Right ventricle myocardium inferior (tissue), 1 donor: ENCODE results near the gene MRPL21. TPM values are rescaled to one million over a fixed set of nuclear protein-coding genes. Genes with fewer than 3 reads are reported as not detected.

Source experiments
- ATAC-seq: fragments of 200-7000 bp; cut with Tn5 transposase; one replicate; pipeline ENCODE4 v1.9.1; 2020; ENCODE audit warnings: mild to moderate bottlenecking, moderate library complexity
- DNase-seq: peaks from one replicate; pipeline ENCODE4 v3.0.0; 2021; ENCODE audit errors: missing footprints
- intact Hi-C: fragments of 100-400 bp; cut with DNase I; formaldehyde crosslinking; loops from one replicate; pipeline ENCODE4 v1.11.0; 2022
- long read RNA-seq: library from polyadenylated mRNA; unstranded; transcript quantifications from one replicate; pipeline ENCODE4 v2.0.0, GENCODE V29; 2021
- total RNA-seq: library from RNA; stranded (reverse); fragmentation: NEBNext Ultra II Directional; extraction: Animal tissue kit (Norgen Biotek cat#: 25700); gene quantifications from one replicate; pipeline ENCODE4 v1.2.1, GENCODE V29; 2021
- donor health status: DM: no; HTN: yes; CAD: no; lungs with severe emphysema.

MRPL21 gene
- total RNA-seq: 120 TPM
- long read RNA-seq, transcript MRPL21-201 (7 exons, 683 nt): major isoform, 61 of 73 reads
- long read RNA-seq, partial matches to known transcripts: 6 of 73 reads
- long read RNA-seq, other reads (novel, unspliced or antisense): 4 of 73 reads

DNA sequence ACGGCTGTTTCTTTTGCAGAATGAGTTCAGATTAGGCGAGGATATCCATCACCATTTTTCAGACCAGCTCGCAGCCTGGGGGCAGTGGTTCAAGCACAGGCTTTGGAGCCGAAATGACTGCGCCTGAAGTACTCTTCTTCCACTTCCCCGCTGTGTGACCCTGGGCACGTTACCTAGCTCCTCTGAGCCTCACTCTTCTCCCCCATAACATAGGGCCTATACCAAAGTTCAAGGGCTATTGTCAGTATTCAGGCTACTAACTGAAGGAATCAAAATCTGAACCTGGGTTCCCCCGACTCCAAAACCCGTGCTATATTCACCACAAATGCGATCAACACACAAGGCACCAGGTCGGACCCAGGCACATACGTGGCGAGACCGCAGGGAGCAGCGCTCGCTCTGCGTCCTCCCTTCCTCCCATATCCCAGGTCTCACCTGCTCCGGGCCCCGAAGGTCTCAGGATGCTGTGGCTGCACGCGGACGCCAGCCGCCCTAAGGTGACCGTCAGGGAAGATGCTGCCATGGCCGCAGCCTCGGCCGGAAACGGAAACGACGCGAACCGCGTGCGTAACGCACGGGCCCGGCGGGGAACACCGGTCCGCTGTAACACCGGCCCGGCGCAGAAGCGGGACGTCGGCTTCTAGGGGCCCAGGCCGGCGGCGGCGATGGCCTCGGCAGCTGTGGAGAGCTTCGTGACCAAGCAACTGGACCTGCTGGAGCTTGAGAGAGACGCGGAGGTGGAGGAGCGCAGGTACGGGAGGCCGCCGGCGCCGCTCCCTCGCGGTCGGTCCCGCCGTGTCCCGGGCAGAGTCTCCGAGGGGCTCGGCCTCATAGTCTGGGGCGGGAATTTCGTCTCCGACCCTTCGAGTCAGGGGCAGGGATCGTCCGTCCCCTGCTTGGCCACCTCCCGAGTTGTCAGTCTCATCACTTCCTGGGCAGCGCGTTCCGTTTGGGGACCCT lies at the start of gene MRPL21, which contains the start of gene IGHMBP2:
TSS of gene MRPL21 (minus strand) at position 545 of the 960 bp plus-strand sequence. CDS start at position 523, 22 bp downstream.
TSS of gene IGHMBP2 (plus strand) at position 604 of the 960 bp plus-strand sequence. CDS start at position 666, 62 bp downstream.
- DNase-seq (peak; percentile 95), ATAC-seq (peak; percentile 96)
- intact Hi-C loops: loop anchor here (2.0 to 5.0 kb wide), 2 partner anchors 65 to 139 kb away; no protein-coding TSS in a partner anchor

DNA sequence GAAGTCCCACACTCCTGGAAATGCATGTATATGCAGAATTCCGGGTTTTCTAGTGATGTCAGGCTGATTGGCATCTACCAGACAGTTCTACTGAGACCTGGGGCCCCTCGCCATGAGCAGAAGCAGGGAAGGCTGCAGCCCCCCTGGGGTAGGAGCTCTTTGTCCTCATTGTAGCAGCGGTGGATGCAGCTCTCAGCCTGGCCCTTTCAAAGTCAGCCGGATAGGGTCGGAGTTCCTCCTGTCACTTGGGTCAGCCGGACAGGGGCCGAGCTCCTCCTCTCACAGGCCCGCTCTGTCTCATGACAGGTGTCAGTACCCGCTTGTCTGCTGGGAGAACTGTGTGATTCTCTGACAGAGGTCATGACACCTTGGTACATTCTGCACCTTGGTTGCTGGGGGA lies 47.1 kb upstream of the MRPL21 start:
- intact Hi-C loops: no loop called here
- ATAC-seq: no peak
- no peak for DNase-seq

DNA sequence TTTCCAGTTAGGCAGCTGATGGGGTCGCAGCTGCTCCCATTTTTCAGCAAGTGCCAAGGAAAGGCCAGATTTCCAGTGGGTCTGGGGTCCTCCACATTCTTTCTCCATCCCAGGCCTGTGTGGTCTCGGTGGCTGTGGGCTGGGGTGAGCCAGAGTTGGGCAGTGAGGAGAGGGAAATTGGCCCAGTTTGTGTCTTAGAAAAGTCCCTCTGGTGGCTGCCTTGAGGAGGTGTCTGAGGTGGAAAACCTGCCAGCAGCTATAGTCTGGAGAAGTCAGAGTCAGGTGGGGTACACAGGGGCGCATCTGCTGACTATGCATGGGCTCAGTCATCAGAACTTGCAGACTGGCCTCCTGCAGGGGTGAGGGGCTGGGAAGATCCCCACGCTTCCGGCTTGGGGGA lies 46.6 kb upstream of the MRPL21 start:
- ATAC-seq (no peak), DNase-seq (no peak)
- intact Hi-C loops: no loop called here

DNA sequence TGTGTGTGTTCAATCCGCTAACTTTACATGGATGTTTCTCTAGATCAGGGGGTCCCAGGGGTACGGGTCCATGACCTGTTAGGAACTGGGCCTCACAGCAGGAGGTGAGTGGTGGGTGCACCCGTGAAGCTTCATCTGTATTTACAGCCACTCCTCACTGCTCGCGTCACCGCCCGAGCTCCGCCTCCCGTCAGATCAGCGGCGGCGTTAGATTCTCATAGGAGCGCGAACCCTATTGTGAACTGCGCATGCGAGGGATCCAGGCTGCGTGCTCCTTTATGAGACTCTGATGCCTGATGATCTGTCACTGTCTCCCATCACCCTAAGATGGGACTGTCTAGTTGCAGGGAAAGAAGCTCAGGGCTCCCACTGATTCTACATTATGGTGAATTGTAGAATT lies 45.3 kb upstream of the MRPL21 start:
- no peak for ATAC-seq
- no peak for DNase-seq
- intact Hi-C loops: loop anchor here (5.0 kb wide), 1 partner anchor 103 kb away; no protein-coding TSS in a partner anchor

DNA sequence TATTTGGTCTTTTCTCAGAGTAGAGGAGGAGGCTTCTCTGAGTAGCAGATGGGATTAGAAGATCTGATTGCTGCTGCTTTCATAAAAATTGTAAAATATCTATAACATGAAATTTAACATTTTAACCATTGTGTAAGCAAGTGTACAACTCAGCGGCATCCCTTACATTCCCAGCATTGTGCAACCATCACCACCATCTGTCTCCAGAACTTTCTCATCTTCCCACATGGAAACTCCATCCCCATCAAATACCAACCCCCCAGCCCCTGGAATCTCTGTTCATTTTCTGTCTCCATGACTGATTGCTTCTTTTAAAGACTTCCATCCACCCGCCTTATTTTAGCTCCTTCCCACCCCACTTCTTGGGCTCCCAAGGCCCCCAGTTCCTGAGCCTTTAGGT lies 44.9 kb upstream of the MRPL21 start:
- intact Hi-C loops: loop anchor here (5.0 kb wide), 1 partner anchor 104 kb away; no protein-coding TSS in a partner anchor
- DNase-seq (no peak), ATAC-seq (no peak)

DNA sequence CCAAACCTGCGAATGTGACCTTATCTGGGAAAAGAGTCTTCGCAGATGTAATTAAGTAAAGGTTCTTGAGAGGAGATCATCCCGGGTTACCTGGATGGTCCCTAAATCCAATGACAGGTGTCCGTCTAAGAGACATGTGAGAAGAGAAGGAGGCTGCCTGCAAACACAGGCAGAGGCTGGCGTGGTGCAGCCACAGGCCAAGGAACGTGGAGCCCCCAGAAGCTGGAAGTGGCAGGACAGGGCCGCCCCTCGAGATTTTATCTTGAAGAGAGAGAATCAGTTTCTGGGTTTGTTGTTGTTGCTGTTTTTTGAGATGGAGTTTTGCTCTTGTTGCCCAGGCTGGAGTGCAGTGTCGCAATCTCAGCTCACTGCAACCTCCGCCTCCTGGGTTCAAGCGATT lies 43.5 kb upstream of the MRPL21 start:
- ATAC-seq (no peak), DNase-seq (no peak)
- intact Hi-C loops: loop anchor here (5.0 kb wide), 1 partner anchor 105 kb away; no protein-coding TSS in a partner anchor

DNA sequence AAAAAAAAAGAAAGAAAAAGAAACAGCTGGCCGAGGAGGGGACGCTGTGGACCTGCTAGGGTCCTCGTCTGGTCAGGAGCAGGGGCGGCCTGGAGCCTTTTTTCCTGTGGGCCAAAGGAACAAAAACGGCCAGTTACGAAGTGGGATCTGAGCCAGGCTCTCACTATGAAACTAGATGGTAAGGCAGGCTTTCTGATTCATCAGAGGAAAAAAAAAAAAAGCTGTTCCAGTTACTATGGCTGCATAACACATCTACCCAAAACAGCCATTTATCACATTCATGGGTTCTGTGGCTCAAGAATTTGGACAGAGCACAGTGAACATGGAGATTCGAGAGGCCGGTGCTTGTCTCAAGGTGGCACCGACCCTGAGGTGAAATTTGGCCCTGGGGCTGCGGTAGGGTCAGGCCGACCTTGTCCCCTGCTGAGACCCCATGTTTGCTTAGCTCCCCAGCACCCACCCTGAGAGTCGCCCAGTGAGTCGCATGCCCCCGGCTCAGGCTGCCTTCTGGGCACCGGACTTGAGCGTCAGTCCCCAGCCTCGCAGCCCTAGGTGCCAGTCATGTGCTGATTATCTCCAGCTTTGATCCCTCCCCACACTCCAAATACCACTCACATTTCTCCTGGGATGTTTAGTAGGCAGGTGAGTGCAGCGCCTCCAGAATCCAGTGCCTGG lies 42.9 kb upstream of the MRPL21 start:
- intact Hi-C loops: loop anchor here (5.0 kb wide), 1 partner anchor 106 kb away; no protein-coding TSS in a partner anchor
- no peak for DNase-seq

DNA sequence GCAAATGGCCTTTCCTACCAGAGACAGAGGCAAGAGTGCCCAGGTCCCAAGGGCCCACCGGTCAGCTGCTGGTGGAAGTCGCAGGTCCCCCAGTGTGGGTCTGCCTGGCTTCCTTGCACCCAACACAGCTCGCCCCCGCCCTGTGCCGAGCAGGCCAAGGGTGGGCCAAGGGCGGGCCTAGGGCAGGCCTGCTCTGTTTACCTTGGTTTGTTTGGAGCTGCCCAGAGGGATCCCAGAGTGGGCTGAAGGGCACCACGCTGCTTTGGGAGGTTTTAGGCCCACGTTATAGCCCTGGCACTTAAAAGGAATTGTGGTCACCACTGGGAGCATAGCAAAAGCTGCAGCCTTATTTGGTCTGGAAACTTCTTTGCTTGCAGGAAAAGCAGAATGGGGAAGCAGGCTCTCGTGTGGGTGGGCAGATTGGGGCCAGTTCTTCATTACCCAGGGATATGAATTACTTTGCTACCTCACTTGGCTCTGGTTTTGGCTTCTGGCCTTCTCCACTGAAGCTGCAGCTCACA lies 39.2 kb upstream of the MRPL21 start:
- DNase-seq: no peak
- ATAC-seq: no peak
- intact Hi-C loops: no loop called here

More for the DNA sequence above, 42.9 kb upstream of the MRPL21 start:
- peak; percentile 52 for ATAC-seq

DNA sequence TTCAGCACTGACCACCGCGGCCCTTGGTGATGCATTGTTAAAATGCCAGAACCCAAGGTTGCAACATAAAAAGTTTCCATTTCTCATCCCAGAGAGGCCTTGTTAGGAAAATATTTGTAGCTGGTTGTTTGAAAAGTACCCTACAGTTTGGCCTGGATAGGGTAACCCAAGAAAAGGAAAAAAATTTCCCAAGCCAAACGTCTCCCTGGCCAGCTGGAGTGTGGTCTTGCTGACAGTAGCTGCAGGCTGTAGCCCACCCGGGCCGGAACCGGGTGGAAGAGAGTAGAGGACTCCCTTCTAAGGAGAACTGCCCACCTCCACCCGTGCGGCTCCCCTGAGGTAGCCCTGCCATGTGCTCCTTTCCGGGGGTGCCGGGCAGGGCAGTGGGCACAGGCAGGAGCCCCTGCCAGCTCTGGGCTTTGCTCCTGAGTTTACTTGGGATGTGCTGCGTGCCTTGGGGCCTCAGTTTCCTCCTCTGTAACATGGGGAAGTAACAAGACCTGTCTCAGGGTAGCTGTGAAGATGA lies 38.5 kb upstream of the MRPL21 start:
- DNase-seq: no peak
- no peak for ATAC-seq
- intact Hi-C loops: no loop called here

DNA sequence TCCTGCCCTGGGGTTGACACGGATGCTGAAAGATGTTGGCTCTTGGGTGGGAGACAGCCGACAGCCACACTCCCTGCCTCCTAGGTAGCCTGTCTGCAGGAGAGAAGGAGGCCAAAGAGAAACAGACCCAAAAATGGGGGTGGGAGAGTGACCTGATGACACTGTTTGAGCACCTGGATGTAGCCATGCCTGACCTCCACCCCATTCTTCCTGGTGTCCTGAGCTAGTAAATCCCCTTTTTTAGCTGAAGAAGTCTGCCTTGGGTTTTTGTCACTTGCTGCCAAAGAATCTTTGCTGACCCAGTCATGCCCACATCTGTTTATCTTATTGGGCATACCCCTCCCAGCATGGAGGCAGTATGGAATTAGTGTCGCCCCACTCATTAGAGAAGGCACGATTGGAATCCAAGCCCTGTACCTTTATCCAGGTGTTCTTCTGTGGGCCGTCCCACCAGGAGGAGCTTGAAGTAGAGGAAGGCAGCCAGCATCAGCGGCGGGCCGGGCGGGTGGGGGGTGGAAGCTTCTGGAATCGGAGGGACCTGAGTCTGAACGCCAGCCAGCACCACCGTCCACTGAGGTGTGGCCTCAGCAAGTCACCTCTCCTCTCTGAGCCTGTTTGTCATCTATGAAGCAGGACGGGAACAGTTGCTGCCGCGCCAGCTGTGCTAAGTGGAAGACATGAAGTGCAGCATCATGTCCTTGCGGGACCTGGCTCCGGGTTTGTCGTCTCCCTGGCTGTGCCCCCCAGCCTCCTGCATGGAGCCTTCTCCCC lies 37.9 kb upstream of the MRPL21 start:
- intact Hi-C loops: no loop called here

DNA sequence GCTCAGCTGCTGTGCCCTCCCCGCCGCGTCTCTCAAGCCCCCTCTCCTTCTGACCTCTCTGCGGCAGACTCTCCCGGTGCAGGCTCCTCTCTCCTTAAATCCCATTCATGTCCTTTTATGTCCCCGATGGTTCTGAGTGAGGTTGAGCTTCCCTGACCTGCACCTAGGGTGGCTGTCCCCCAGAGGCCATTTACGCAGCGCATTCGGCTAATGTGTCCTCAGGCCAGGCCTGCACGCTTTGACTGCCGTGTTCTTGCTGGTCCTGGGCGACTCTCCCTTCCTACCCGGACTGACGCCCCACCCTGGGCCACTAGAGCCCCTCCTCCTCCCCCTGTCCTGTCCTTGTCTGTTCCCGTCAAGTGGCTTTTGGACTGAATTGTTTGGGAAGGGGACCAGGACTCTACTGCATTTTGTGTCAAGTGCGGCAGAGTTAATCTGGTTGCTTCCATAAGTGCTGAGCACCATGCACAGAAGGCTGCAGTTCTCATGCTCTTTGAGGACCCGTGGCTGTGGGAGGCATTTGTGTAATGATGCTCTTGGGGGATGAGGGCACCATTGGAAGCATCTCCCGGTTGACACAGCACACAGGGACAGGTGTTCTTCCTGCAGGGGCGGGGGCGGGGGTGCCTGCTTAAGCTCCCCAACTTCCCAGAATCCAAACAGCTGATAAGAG lies 37.2 kb upstream of the MRPL21 start:
- DNase-seq (no peak), ATAC-seq (no peak)
- intact Hi-C loops: no loop called here

More for the DNA sequence above, 37.9 kb upstream of the MRPL21 start:
- no peak for DNase-seq
- no peak for ATAC-seq

DNA sequence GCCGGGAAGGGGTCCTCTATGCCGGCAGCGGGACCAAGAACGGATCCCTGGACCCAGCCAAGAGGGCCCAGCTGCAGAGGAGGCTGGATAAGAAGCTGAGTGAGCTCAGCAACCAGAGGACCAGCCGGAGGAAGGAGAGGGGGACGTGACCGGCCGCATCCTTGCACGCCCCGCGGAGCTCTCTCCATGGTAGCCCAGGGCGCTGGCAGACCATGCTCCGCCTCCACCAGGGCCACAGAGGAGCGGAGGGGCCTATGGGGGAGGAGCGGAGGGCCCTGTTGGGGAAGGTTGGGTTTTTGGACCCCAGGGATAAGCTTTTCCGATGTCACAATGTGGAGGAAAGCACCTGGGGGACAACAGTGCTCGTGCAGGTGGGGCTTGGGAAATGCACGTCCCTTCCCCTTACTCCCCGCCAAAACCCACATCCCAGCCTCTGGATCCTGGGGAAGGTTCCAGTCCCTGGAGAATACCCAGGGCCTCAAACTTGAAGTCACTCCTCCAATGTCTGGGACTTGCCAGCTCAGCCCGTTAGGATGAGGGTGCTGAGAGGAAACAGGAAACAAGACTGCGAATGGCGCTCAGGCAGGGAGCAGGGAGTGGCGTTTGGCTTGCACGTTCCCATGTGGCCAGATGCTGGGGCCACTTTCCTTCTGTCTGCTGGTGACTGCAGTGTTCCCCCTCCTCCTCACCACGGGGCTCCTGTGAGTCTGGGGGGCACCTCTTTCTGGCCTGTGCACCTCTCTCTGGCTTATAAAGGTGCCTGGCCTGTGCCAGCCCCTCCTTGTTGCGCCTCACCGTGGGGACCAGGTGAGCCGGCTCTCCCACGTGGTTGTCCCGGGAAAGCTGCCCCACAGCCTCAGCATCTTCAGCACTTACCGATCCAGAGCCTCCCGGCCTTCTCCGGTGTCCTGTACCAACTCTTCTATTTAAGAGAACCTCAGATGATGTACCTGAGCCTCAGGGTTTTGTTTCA lies 36.2 kb upstream of the MRPL21 start:
- no peak for ATAC-seq
- intact Hi-C loops: no loop called here
- DNase-seq: no peak

DNA sequence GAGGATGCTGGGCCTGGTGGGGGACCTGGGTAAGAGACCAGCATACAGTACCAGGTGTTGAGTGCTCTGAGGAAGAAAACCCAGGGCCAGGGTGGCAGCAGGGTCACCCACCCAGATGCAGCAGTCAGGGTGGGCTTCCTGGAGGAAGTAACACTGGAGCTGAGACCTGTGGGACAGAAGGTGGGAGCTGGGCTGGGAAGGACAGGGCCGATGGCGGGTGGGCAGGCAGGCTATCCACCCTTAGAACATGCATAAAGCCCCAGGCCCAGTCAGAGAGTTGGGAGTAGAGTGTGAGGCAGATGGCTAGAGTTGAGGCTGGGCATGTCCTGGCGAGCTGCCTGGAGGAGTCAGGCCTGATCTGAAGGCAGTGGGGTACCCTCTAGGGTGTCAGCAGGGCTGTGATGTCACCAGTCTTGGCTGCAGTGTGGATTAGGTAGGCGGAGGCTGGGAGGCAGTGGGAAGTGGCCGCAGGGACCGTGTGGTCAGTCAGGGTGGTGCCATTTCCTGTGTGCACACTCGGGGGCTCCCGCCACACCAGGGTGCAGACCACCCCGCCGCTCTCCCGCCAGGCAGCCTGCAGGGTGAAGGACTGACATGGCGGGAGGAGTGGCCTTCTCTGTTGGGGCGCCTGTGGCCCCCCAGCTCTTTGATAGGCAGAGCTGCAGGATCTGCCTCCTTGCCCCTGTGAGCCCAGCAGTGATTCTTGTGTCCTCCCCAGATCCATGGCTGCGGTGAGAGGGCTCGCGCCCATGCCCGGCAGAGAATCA lies 35.4 kb upstream of the MRPL21 start:
- peak; percentile 68 for DNase-seq
- ATAC-seq: no peak

DNA sequence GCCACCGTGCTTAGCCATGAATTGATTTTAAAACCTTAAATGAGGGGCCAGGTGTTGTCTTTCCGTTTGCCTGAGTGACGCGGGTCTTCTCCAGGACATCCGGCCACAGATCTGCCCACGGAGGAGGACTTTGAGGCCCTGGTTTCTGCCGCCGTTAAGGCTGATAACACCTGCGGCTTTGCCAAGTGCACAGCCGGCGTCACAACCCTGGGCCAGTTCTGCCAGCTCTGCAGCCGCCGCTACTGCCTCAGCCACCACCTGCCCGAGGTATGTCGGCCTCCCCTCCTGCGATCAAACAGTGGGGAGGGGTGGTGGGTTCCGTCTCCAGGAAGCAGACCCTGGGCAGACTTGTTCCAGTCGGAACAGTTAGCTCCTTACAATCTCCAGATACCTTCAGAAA lies 34.5 kb upstream of the MRPL21 start:
- no peak for ATAC-seq
- intact Hi-C loops: no loop called here
- DNase-seq: peak; percentile 32

More for the DNA sequence above, 35.4 kb upstream of the MRPL21 start:
- intact Hi-C loops: no loop called here

DNA sequence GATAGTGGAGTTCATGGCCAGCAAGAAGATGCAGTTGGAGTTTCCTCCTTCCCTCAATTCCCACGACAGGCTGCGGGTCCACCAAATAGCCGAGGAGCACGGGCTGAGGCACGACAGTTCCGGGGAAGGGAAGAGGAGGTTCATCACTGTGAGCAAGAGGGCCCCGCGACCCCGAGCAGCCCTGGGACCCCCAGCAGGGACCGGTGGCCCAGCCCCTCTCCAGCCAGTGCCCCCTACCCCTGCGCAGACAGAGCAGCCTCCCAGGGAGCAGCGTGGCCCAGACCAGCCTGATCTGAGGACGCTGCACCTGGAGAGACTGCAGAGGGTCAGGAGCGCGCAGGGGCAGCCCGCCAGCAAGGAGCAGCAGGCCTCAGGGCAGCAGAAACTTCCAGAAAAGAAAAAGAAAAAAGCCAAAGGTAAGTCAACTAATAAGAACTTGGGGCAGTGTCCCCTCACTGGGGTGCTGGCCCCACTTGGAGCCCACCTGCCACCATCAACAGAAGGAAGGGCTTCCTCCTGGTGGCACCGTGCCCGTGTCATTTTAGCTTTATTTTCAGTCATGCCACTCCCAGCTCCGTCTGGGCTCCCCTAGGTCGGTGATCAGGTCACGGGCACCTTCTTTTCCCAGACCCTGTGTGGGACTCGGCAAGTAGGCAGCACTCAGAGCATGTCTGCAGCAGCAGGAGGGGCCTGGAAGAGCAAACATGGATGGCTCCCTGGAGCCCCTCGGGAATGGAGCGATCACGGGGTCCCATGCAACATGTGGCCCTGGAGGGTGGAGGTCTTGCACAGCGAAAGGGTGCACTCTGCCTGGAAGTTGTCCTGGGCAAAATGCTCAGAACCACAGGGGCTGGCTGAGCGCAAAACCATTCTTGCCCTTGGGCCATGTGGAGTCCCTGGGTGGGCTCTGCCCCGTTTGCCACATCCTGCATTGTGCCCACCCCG lies 33.3 kb upstream of the MRPL21 start:
- intact Hi-C loops: no loop called here
- DNase-seq (peak; percentile 34), ATAC-seq (no peak)
